CD4-positive, alpha-beta T cell treated with Interleukin-6 at 100 ng/mL for 8 hours (primary cell): ENCODE data around the gene HINT2.
A peak's percentile ranks its signal among the peaks of the same experiment; 100 is the strongest.

Experiments
- DNase-seq: peaks from one replicate; pipeline ENCODE4 v3.0.0-alpha.2; 2020; ENCODE audit warnings: mixed read lengths, low spot score

Gene HINT2

GRCh38 chr9:35814841-35815543 is at the start of gene HINT2:
Gene HINT2 (minus strand): TSS chr9:35815042. CDS start chr9:35814979, 63 bp downstream.
- DNase-seq, result peak; percentile 97

- no peak for DNase-seq
Measured at GRCh38 chr9:35863583-35863982, 48.7 kb upstream of the HINT2 start.

- DNase-seq, result no peak
Measured at GRCh38 chr9:35862328-35862727, 47.5 kb upstream of the HINT2 start.

- DNase-seq, result no peak
Measured at GRCh38 chr9:35861161-35861897, 46.5 kb upstream of the HINT2 start.

- no peak for DNase-seq
Measured at GRCh38 chr9:35859990-35860339, 45.1 kb upstream of the HINT2 start.

- DNase-seq, result no peak
Measured at GRCh38 chr9:35859310-35859989, 44.6 kb upstream of the HINT2 start.

- no peak for DNase-seq
Measured at GRCh38 chr9:35858458-35858857, 43.6 kb upstream of the HINT2 start.

GRCh38 chr9:35856882-35857281 is 42.0 kb upstream of the HINT2 start:
- no peak for DNase-seq

GRCh38 chr9:35856206-35856605 is 41.4 kb upstream of the HINT2 start:
- no peak for DNase-seq

- DNase-seq, result no peak
Measured at GRCh38 chr9:35854091-35854762, 39.4 kb upstream of the HINT2 start.

GRCh38 chr9:35852876-35853865 is 38.3 kb upstream of the HINT2 start:
- no peak for DNase-seq

GRCh38 chr9:35852267-35852815 is 37.5 kb upstream of the HINT2 start:
- DNase-seq, result no peak

- no peak for DNase-seq
Measured at GRCh38 chr9:35847792-35848572, 33.1 kb upstream of the HINT2 start.

GRCh38 chr9:35845824-35846771 is 31.3 kb upstream of the HINT2 start:
- DNase-seq, result no peak

- DNase-seq, result peak; percentile 64
Measured at GRCh38 chr9:35844628-35845270, 29.9 kb upstream of the HINT2 start.

GRCh38 chr9:35842795-35843194 is 28.0 kb upstream of the HINT2 start:
- no peak for DNase-seq

- DNase-seq, result no peak
Measured at GRCh38 chr9:35842020-35842745, 27.3 kb upstream of the HINT2 start.

- DNase-seq, result no peak
Measured at GRCh38 chr9:35841645-35841900, 26.7 kb upstream of the HINT2 start.
